NCI-H524 (cell line): Measurements from ENCODE around the gene LAMA3.

ENCODE experiments used
- DNase-seq, 2 experiments: peaks; one replicate each; lab custom pipeline; 2025; lab: John Stamatoyannopoulos, UW

Gene LAMA3

DNA sequence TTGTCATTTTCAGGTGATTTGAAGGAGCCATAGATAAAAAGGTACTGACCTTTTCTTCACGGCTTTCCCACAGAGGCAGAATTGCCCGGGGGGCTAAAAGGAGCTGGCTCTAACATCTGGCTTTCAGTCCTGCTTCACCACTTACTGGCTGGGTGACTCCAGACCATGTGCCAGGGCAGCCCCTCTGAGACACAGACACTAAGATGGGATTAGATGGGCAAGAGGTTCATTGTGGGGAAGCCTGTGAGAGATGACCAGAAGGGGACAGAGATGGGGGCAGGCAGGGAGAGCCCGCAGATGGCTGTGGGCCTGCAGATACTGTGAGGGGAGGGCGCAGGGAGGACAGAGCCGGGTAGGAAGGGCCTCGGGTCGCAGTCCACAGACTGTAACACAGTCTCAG lies 250.6 kb downstream of the LAMA3 start:
- peak in 1 of 2 experiments; percentile 4 for DNase-seq

DNA sequence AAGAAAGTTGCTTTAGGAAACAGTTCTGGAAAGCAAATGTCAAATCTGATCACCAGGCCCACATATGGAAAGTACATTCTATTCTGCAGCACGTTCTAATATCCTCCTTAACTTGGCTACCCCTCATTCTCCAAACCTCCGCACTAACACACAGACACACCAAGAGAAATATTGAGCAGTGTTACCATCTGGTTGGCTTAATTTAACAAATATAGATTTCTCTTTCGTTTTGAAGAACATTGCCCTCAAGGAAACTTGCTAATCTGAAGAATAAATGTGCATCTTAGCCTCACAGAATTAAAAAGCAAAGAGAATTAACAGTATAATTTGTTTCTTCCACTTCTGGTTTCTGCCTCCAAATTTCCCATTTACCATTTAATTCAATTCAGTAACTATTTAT lies 252.5 kb downstream of the LAMA3 start:
- DNase-seq = no peak

DNA sequence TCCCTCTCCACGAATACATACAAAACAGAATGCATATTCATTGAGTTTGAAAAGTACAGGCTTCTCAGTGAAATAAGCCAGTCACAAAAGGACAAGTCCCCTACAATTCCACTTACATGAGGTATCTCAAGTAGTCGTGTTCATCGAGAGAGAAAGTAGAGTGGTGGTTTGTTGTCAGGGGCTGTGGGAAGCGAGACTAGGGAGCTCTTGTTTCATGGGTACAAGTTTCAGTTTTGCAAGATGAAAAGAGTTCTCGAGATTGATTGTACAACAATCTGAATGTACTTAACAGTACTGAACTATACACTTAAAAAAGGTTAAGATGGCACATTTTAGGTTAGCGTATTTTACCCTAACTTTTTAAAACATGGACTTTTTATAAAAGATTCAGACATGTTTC lies 253.9 kb downstream of the LAMA3 start:
- DNase-seq = no peak

DNA sequence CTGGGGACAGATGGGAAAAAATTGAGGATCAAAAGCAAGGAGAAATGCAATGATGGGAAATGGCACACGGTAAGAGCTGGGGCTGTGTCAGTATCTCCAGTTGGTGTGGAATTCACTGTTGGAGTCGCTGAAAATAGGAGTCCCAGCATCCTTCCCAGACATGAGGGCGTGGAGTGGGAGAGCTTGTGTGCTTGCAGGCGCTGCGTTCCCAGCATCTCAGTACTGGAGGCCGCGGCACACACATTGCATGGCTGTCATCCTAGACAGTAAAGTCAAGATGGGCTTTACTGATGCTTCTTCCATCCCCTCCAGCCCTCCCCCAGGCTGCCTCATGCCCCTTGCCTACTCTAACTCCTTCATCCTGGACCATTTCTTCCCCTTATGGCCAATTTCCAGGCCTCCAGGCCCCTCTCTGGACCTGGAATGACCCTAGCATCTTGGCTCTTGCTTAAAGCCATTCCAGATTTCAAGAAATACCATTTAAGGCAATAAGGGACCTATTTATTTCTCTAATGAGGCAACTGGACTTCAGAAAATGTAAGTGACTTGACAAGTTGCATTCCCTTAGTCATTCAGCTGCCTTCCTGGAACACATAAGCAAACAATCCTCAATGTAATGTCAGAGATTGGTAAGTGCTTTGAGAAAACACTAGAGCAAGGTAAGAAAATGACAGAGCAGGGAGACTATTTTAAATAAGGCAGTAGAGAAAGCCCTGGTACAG lies 254.8 kb downstream of the LAMA3 start:
- no peak for DNase-seq

DNA sequence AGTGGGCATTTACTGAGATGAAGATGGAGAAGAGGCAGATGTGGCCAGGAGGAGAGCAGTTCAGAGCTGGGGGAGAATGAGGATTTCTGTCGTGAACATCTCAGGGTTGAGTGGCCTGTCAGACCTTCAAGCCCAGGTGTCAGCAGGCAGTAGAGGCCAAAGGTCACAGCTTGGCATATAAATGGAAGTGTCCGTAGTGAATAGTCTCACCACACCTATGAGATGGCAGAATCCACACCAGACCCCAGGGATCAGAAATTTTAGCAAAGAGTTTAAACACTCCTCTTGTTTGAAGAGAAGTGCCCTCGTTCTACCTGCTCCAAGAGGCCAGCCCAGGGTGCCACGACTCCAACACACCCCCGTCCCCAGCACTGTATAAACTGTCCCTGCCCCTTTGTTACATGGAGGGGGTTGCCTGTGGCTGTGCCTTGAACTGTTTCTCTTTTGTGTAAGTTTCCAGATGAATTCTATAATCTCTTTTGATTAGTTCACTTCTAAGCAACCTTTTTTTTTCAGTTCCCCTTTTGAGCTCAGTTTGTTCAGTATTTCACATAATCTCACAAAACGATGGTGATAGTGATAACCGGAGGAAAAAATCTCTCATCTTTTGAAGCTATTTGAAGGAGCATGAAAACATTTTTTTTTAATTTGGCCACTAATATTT lies 256.3 kb downstream of the LAMA3 start:
- no peak for DNase-seq

DNA sequence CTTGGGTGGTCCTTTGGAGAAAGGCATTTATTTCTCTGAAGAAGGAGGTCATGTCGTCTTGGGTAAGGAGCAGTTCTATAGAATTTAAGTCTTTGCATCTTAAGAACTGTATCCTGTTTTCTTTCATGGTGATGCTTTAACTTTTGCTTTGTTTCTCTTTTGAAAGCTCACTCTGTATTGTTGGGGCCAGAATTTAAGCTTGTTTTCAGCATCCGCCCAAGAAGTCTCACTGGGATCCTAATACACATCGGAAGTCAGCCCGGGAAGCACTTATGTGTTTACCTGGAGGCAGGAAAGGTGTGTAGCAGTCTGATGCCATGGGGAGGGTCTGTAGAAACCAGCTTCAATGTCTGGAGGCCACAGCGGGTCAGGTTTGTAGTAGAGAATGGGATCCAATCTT lies 260.6 kb downstream of the LAMA3 start:
- DNase-seq = no peak

DNA sequence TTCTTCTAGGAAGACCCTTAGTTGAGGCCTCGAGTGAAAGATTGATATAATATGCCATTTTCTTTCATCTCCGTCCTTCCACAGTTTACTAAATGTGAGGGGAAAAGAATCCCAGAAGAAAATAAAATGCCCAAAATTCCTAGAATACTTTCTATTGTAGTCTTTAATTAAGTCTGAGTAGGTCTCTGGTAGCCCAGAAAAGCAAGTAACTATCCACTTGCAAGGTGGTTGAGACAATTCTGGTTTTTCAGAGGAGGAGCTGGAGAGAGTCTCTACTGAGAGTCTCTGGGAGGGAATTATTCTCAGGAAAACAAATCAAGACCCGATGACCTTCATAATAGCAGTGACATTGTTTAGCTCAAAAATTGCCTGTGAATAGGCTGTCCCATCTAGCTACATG lies 261.4 kb downstream of the LAMA3 start:
- DNase-seq = no peak

DNA sequence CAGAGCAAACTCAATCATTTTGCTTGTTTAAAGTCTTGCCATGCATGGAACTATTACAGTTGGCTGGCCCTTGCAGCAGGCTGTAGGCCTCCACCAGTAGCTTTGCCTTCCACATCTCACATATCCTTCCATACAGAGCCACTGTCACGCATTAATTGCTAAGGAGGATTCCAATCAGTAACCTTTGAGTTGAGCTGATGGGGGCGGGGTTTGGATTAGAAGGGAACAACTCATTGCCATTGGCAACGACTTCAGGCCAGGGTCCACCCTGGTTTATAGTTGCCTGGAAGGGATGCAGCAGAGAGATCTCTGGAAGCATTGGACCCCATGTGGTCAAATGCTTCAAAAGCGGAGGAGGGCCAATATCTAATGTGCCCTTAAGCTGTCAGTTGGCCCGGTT lies 262.0 kb downstream of the LAMA3 start:
- no peak for DNase-seq

DNA sequence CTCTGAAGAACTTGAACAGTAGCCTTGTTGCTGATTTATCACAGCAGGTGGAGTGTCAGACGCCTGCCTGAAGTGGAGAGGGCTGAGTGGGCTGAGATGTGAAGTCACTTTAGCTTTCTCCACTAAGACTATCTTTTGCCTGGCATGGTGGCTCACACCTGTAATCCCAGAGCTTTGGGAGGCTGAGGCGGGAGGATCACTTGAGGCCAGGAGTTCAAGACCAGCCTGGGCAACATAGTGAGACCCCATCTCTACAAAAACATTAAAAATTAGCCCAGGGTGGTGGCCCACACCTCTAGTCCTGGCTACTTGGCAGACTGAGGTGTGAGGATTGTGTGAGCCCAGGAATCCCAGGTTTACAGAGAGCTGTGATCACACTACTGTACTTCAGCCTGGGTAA lies 264.7 kb downstream of the LAMA3 start:
- no peak for DNase-seq

DNA sequence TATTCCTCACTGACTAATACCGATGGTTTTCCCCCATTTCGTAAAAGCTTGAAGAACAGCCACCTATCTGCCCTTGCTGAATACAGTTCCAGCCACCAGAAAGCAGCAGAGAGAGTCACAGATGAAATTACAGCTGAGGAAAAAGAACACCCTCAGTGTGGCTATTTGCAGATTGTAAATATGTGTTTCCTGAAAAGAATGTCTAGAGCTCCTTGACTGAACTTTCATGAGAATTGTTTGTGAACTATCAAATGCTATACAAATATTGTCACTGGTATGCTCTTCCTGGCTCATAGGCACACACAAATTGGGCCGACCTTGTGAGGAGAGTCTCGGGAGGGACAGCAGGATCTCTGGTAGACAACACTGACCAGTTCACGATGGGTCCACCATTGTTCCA lies 267.2 kb downstream of the LAMA3 start:
- no peak for DNase-seq

DNA sequence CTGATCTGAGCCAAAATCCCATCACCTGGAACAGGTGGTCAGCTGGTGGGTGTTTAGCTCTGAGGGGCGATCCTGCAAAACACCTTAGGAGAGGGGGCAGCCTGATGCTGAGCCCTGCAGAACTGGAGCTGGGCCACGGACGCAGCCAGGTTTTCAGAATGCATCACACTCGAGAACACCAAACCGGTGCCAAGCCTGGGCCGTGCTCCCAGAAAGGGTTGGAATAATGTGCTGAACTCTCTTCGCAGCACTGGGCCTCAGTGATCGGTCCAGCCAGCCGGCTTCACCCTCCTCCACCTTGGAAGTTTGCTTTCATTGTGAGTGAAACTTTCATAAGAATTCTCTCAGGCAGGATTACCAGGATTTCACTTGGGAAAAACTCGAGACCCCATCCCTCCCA lies 268.8 kb downstream of the LAMA3 start:
- no peak for DNase-seq

DNA sequence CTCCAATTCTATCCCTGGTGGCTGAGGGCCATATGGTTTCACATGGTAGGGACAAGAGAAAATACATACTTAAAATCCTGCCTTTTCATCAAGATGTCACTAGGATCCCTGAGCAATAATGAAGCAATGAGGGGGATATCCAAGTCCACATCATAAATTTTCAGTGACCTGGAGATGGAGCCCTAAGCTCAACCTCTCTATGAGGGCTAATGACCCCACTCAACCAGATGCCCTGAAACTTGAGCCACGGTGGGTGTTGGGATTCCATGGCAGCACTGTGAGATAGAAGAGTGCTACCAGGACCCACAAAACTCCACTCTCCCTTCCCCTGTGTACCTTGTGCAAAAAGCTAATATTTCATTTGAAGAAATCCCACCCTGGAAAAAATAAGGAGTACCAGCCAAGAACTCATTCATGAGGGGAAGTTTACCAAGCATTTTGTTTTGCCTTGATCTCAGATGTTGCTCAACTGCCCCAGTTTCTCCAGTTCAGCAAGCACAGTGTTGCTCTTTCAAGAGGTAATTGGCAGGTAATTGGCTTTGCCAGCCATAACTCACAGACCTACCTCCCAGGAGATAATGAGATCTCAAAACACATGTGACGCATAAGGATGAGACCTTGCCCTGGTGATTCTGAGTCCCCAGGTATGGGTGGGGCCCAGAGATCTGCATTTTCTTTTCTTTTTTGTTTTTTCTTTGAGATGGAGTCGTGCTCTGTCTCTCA lies 274.4 kb downstream of the LAMA3 start:
- DNase-seq = peak; percentile 51 to 78

DNA sequence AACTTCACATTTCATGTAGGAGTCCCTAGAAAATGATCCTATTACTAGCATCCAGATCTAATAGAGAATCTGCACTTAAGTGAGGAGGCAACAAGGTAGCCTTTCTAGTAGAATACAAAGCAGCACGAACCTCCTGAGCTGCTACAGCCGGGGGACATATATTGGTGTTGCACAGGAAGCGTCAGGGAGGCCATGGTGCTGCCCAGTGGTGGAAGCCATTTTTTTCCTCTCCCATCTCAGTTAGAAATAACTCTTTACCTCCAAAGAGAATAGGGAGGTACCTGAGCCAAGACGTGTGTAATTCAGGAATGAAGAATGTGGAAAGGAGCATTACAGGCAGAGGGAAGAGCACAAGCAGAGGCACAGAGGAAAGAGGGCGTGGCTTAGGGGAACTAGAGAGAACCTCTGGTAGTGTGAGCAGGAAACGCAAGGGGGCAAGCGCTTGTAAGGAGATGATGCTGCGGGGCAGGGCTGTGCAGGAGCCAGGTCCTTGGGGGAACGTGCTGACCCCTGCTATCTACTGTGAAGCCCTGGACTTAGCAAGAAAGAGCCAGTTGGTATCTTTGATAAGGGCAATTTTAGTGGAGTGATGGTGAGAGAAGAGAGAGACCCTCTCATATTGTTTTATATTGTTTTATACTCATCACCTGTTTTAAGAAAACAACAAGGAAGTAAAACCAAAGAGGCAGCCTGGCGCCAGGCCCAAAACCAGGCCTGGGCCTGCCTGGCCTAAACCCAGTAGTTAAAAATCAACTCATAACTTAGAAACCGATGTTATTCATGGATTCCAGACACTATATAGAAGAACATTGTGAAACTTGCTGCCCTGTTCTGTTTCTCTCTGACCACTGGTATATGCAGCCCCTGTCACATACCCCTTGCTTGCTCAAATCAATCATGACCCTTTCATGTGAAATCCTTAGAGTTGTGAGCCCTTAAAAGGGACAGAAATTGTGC lies 275.3 kb downstream of the LAMA3 start:
- DNase-seq = no peak

DNA sequence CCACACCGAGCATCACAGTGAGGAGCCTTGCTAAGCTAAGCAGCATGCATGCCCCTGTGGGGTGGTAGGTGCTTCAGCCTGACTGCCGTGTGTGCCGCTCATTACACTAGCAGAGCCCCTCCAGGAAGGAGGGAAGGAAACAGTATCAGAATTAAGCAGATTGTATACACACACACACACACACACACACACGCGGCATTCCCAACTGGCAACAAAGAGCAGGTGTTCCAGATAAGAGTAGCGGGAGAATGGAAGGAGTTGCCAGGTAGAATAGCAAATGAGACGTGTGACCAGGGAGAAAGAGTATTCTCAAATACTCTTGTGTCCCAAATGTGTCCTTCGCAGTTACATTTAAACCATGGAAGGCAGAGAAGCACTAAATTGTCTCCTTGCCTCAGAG lies 277.7 kb downstream of the LAMA3 start:
- DNase-seq = no peak

DNA sequence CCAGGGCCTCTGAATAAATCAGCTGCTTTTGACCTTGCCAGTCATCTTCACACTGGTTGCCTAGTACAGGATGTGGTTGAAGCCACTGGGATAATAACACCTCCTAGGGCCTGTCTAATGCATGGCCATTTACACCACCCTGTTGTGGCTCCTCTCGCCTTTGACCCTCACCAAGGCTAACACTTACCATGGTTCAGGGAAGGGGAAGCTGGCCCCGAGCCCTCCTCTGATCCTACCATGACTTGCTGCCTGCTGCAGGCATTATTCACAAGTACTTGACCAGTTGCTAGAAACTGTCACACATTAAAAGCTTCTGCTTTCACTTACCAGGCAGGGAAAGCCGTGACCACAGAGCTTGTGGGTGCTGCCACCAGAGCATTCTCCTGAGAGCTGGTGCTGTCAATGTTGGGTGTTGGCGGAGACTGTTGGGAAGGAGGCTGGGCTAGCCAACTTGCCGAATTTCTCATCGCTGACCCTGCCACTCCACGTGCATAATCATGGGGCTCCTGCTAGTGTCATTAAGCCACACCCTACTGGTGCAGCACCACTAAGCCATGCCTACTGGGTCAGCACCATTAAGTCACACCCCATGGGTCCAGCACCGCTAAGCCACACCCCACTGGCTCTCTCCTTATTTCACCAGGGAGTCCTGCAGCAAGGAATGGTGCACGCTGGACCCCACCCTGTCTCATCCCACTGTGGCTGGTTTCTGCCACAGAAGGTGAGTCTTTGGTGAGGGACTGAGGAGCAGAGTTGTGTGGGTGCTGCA lies 278.3 kb downstream of the LAMA3 start:
- DNase-seq = no peak

DNA sequence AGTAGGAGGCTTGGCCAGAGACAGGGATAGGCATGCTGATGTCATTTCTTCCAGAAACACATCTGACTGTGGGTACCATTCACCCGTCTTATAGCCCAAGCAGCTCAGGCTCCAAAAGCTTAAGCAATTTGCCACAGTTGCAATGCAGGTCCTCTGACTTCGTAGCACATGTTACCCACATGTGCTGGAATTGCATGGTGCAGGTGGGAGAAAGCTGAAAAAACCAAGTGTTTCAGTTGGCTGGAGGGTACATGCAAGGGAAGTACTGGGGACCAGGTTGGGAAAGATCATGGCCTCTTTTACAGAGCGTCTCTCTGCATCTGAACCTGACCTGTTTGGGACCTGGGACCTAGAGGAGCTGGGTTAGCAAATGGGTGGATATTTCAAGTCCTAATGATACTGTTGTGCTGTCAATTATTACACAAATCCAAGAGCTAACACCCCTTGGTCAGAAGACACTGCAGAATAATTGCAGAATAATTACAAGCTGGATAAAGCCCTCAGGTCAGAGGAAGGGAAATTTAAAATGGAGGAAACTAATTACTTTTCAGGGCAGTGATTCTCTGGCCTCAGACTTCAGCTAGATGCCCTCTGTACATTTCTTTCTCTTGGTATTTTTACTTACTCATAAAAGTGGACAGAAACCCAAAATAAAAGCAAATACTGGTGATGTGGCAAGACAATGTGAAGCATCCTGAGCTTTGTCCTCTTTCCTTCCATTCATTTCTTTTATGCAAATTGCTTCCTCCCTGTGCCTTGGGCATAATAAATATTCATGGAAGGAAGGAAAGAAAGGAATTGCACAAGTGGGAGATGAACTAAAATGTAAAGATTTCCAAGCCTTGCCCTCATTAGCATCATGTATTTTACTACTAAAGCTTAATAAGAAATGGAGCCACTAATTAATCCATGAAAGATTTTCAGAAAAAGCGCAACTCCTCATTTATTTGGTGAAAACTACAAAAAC lies 279.7 kb downstream of the LAMA3 start:
- DNase-seq = no peak

DNA sequence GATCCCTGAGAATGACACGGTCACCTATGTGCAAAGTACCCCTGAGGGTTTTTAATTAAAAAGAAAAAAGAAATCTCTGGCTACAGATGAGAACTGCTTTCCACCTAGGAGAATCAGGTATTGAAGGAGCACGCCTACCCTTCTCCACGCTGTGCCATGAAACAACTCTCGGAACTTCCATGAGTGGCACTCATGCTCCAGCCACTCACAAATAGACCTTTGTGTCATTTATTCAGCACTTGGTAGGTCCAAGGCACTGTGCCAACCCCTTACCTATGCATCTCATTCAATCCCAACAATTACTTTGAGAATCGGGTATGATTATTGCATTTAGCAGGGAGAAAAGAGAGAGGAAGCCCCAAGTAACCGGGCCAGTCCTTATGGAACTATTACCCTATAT lies 280.4 kb downstream of the LAMA3 start:
- DNase-seq = no peak

DNA sequence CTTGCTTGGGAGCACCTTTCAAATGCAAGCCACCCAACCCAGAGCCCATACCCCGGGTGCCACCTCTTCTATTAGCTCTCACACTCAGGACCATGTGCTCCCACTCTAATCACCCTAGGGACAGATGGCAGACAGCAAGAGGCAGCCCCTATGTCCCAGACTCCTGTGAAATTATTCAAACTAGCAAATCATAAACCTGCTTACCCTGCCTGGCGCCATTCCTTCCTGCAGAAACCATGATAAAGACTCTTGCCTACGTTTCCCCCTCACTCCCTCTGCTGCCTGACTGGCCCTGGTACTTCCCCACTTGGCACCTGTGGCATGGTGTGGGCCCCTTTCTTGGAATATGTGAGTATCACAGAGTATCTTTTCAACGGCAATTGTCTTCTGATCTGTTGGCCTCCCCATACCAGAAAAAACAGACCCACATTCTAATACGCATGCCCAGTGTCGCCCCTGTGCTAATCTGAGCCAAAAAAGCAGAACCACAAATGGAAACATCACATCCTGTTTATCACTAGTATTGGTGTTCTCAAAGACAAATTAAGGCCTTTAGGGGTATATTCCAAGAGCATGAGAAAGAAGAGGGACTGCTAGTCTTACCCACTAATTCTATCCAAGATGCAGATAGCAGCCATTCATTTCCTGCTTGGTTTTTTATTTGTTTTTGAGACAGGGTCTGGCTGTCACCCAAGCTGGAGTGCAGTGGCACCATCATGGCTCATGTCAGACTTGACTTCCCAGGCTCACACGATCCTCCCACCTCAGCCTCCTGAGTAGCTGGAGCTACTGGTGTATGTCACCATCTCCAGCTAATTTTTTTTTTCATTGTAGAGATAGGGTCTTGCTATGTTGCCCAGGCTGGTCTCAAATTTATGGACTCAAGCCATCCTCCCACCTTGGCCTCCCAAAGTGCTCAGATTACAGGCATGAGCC lies 281.2 kb downstream of the LAMA3 start:
- peak; percentile 65 to 78 for DNase-seq

DNA sequence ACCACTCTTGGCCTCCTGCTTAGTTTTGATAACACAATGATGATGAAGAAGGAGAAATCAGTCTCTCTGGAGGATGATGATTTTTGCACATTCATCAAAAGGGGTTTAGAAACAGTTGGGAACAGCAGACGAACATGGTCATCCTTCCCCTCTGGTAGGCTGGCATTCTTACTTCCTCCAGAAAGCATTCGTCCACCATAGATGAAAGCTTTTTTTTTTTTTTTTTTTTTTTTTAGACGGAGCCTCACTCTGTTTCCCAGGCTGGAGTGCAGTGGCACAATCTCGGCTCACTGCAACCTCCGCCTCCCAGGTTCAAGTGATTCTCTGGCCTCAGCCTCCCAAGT lies 281.8 kb downstream of the LAMA3 start:
- no peak for DNase-seq
